ENCODE measurements around the gene PSMD14.
A peak's percentile ranks its signal among the peaks of the same experiment; 100 is the strongest.
"Not testable (repeated sequence)": the region's sequence is repeated elsewhere in the genome, so short reads cannot be mapped to it uniquely, and the experiment has no call there.

PSMD14 gene

GRCh38 chr2:161337247-161337646 lies 29.0 kb downstream of the PSMD14 start:
- DNase-seq, result no peak

GRCh38 chr2:161339532-161339931 lies 31.3 kb downstream of the PSMD14 start:
- not testable (repeated sequence) for DNase-seq

- not testable (repeated sequence) for DNase-seq
Measured at GRCh38 chr2:161340930-161341413, 32.7 kb downstream of the PSMD14 start.

GRCh38 chr2:161343235-161343634 lies 35.0 kb downstream of the PSMD14 start:
- DNase-seq, result no peak

- DNase-seq, result no peak
Measured at GRCh38 chr2:161344692-161345091, 36.5 kb downstream of the PSMD14 start.

GRCh38 chr2:161351678-161352077 lies 43.5 kb downstream of the PSMD14 start:
- peak; percentile 24 for DNase-seq

- DNase-seq, result peak; percentile 76
Measured at GRCh38 chr2:161352719-161353118, 44.5 kb downstream of the PSMD14 start.

- no peak for DNase-seq
Measured at GRCh38 chr2:161353543-161353942, 45.3 kb downstream of the PSMD14 start.

GRCh38 chr2:161354106-161354505 lies 45.9 kb downstream of the PSMD14 start:
- DNase-seq, result no peak

GRCh38 chr2:161355106-161355505 lies 46.9 kb downstream of the PSMD14 start:
- DNase-seq, result no peak

- DNase-seq, result no peak
Measured at GRCh38 chr2:161355983-161356382, 47.8 kb downstream of the PSMD14 start.

GRCh38 chr2:161357097-161357496 lies 48.9 kb downstream of the PSMD14 start:
- no peak for DNase-seq

- DNase-seq, result no peak
Measured at GRCh38 chr2:161358838-161359237, 50.6 kb downstream of the PSMD14 start.

- peak; percentile 8 for DNase-seq
Measured at GRCh38 chr2:161360095-161360654, 52.0 kb downstream of the PSMD14 start.

- DNase-seq, result peak; percentile 27
Measured at GRCh38 chr2:161362568-161363166, 54.4 kb downstream of the PSMD14 start.

- DNase-seq, result no peak
Measured at GRCh38 chr2:161367675-161368074, 59.5 kb downstream of the PSMD14 start.

- no peak for DNase-seq
Measured at GRCh38 chr2:161369311-161369710, 61.1 kb downstream of the PSMD14 start.

GRCh38 chr2:161370981-161371380 lies 62.8 kb downstream of the PSMD14 start:
- DNase-seq, result no peak

- no peak for DNase-seq
Measured at GRCh38 chr2:161371869-161372268, 63.6 kb downstream of the PSMD14 start.

- DNase-seq, result no peak
Measured at GRCh38 chr2:161373942-161374341, 65.7 kb downstream of the PSMD14 start.

- no peak for DNase-seq
Measured at GRCh38 chr2:161374446-161374845, 66.2 kb downstream of the PSMD14 start.

- no peak for DNase-seq
Measured at GRCh38 chr2:161379740-161380139, 71.5 kb downstream of the PSMD14 start.

GRCh38 chr2:161381546-161381945 lies 73.3 kb downstream of the PSMD14 start:
- no peak for DNase-seq

GRCh38 chr2:161382747-161383146 lies 74.5 kb downstream of the PSMD14 start:
- no peak for DNase-seq

GRCh38 chr2:161384864-161385263 lies 76.6 kb downstream of the PSMD14 start:
- DNase-seq, result no peak
